ENCODE data around the gene MPST.
"Not testable (repeated sequence)": the region's sequence is repeated elsewhere in the genome, so short reads cannot be mapped to it uniquely, and the experiment has no call there.

The MPST gene

GRCh38 chr22:37062702-37063381, 43.3 kb downstream of the MPST start:
- DNase-seq, result no peak

- DNase-seq, result no peak
Measured at GRCh38 chr22:37063431-37064420, 44.2 kb downstream of the MPST start.

- no peak for DNase-seq
Measured at GRCh38 chr22:37064553-37064952, 45.0 kb downstream of the MPST start.

- no peak for DNase-seq
Measured at GRCh38 chr22:37065180-37065579, 45.6 kb downstream of the MPST start.

- no peak for DNase-seq
Measured at GRCh38 chr22:37065961-37066360, 46.4 kb downstream of the MPST start.

- DNase-seq, result no peak
Measured at GRCh38 chr22:37067428-37067827, 47.9 kb downstream of the MPST start.

GRCh38 chr22:37068859-37069258, 49.3 kb downstream of the MPST start:
- DNase-seq, result no peak

GRCh38 chr22:37069319-37069718, 49.8 kb downstream of the MPST start:
- no peak for DNase-seq

GRCh38 chr22:37069719-37070118, 50.2 kb downstream of the MPST start:
- no peak for DNase-seq

GRCh38 chr22:37070334-37070733, 50.8 kb downstream of the MPST start:
- DNase-seq, result no peak

- DNase-seq, result no peak
Measured at GRCh38 chr22:37070744-37071143, 51.2 kb downstream of the MPST start.

- DNase-seq, result not testable (repeated sequence)
Measured at GRCh38 chr22:37071850-37072592, 52.5 kb downstream of the MPST start.

GRCh38 chr22:37072673-37073072, 53.1 kb downstream of the MPST start:
- no peak for DNase-seq

- DNase-seq, result no peak
Measured at GRCh38 chr22:37074537-37074936, 55.0 kb downstream of the MPST start.

- no peak for DNase-seq
Measured at GRCh38 chr22:37075046-37075445, 55.5 kb downstream of the MPST start.

GRCh38 chr22:37075822-37076433, 56.4 kb downstream of the MPST start:
- no peak for DNase-seq

GRCh38 chr22:37077802-37078448, 58.4 kb downstream of the MPST start:
- DNase-seq, result peak in 1 of 2 donors; percentile 27

- DNase-seq, result no peak
Measured at GRCh38 chr22:37079158-37079557, 59.6 kb downstream of the MPST start.
